GM10266 (cell line): ENCODE results near the gene ELAVL2.

Experiments
- DNase-seq: peaks from one replicate; pipeline ENCODE4 v3.0.0; 2012; ENCODE audit errors: extremely low spot score
- TF ChIP-seq, protein P1 (sequence below): IDR thresholded peaks from 2 replicates; pipeline ENCODE4 v1.5.1; 2012; ENCODE audit warnings: mild to moderate bottlenecking, low read depth; ENCODE audit not compliant: control insufficient read depth, insufficient read depth; ENCODE audit errors: missing control alignments

Gene ELAVL2

GRCh38 chr9:23677446-23677845 lies 148.6 kb downstream of the ELAVL2 start:
- TF ChIP-seq, protein P1, sequence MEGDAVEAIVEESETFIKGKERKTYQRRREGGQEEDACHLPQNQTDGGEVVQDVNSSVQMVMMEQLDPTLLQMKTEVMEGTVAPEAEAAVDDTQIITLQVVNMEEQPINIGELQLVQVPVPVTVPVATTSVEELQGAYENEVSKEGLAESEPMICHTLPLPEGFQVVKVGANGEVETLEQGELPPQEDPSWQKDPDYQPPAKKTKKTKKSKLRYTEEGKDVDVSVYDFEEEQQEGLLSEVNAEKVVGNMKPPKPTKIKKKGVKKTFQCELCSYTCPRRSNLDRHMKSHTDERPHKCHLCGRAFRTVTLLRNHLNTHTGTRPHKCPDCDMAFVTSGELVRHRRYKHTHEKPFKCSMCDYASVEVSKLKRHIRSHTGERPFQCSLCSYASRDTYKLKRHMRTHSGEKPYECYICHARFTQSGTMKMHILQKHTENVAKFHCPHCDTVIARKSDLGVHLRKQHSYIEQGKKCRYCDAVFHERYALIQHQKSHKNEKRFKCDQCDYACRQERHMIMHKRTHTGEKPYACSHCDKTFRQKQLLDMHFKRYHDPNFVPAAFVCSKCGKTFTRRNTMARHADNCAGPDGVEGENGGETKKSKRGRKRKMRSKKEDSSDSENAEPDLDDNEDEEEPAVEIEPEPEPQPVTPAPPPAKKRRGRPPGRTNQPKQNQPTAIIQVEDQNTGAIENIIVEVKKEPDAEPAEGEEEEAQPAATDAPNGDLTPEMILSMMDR: no peak
- DNase-seq: no peak

DNA sequence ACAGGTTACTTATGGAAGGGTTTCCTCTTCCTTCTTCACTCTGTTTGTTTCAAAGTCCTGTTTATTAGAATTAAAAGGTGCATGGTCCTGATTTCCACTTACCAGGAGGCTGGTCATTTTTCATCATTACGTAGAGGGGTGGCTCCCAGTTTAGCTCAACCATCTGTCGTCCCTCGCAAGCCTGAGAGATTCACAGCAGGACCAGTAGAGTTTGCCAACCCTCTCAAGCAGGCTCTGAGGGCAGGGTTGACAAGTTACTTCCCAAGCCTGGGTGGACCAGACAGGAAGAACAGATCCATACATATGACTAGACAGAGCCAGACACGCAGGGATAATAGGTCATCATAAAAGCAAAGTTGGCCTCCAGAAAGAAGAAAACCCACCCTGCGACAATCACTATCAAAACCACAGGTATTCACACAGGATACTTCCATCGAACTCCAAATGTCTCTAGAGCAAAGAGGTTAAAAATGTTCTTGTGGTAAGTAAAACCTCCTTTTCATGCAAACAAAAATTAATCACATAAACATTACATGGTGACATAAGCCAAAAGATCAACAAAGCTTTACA lies 151.9 kb downstream of the ELAVL2 start:
- TF ChIP-seq, protein P1: no peak

GRCh38 chr9:23672151-23672550 lies 153.9 kb downstream of the ELAVL2 start:
- TF ChIP-seq, protein P1: no peak
- DNase-seq: no peak

More for the DNA sequence above, 151.9 kb downstream of the ELAVL2 start:
- no peak for DNase-seq

- TF ChIP-seq, protein P1: no peak
- DNase-seq: no peak
Observed at GRCh38 chr9:23669776-23670175, 156.3 kb downstream of the ELAVL2 start.

GRCh38 chr9:23665635-23666034 lies 160.4 kb downstream of the ELAVL2 start:
- TF ChIP-seq, protein P1: no peak
- no peak for DNase-seq

DNA sequence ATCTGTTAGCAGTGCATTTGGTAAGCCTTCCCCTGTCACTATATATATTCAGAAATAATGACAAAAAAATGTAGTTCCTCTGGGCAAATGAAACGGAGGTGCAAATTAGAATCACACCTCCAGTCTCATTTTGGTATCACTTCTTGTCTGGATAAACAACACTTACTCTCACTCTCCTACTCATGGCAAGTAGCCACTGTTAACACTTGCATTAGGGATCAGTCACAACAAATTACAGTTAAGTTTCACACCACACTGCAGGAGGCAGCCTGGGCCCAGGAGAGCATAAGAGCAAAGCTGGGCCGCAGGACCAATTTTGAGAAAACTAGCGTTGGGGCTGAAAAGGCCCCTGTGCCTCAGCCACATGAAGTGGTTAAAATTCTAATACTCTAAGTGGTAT lies 161.0 kb downstream of the ELAVL2 start:
- TF ChIP-seq, protein P1: no peak

GRCh38 chr9:23663946-23664345 lies 162.1 kb downstream of the ELAVL2 start:
- TF ChIP-seq, protein P1: no peak
- DNase-seq: no peak

More for the DNA sequence above, 161.0 kb downstream of the ELAVL2 start:
- no peak for DNase-seq
